Measurements from ENCODE around the gene MRPL4. TPM values are rescaled to one million over a fixed set of nuclear protein-coding genes. Genes with fewer than 3 reads are reported as not detected.
"Not testable (repeated sequence)": the region's sequence is repeated elsewhere in the genome, so short reads cannot be mapped to it uniquely, and the experiment has no call there.

Gene MRPL4
- total RNA-seq, 1 donor from 2014 or later, result 48.7 TPM

DNA sequence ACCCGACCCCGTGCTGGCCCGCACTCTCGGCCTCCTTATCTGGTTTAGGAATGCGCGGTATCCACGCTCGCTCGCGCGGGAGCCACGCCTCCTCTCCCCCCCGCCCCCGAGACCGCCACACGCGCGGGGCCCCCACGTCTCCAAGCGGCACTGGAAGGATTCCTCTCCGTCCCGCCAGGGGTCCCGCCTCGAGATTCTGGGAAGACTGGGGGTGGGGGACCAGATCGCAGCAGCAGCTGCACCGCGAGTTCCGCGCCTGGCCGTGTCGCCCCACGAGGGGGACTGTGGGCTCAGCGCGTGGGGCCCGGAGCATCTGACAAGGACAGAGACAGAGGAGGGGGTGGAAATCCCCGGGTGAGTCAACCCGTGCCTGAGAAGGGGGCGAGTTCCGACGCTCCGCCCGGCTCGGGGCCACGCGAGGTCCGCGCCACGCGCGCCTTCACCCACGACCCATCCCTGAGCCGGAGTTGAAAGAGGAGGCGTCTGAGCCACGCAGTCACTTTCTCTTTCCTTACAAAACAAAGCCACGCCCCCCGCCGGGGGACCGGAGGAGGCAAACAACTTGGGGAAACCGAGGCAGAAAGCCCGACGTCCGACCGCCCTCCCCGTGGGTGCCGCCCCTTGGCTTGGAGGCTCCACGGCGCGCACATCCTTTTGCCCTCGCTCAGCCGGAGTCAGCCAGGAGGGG, 21.7 kb upstream of the MRPL4 start:
- DNase-seq (ENCODE audit: low spot score), result peak; percentile 37

DNA sequence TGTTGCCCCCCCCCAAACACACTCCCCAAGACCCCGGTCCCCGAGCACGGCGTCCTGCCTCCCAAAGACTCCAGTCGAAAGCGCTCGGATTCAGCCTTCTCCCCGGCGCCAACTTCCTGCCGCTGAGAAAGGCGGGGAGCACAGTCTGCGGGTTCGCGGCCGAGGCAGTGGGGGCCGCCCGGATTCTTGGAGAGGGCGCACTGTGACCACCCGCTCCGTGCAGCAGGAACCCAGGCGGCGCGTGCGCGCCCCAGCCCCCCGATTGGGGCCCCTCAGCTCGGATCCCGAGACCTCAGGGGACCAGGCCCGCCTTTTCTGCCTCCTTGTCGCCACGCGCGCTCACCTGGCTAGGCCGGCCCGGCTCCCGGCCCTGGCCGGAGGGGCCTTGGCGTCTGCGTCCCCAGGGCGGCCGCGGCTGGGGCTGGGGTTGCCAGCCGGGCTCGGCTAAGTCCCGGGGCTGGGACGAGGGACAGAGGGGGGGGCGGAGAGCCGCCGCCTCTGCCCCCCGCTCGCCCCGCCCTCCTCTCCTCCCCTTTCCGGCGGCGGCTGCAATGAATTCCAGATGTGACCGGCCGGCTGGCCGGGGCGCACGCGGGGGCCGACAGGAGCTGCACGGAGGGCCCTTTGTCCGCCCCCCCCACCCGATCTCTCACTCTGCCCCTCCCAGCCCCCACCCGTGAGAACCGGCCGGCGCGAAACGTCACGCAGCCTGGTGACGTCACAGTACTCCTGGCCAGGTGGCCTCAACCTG, 21.0 kb upstream of the MRPL4 start, which contains the start of gene S1PR2:
S1PR2 (minus strand) TSS at position 471 of the 751 bp plus-strand sequence. CDS start 6,426 bp downstream, outside the sequence.
- DNase-seq (ENCODE audit: low spot score), result peak; percentile 64

DNA sequence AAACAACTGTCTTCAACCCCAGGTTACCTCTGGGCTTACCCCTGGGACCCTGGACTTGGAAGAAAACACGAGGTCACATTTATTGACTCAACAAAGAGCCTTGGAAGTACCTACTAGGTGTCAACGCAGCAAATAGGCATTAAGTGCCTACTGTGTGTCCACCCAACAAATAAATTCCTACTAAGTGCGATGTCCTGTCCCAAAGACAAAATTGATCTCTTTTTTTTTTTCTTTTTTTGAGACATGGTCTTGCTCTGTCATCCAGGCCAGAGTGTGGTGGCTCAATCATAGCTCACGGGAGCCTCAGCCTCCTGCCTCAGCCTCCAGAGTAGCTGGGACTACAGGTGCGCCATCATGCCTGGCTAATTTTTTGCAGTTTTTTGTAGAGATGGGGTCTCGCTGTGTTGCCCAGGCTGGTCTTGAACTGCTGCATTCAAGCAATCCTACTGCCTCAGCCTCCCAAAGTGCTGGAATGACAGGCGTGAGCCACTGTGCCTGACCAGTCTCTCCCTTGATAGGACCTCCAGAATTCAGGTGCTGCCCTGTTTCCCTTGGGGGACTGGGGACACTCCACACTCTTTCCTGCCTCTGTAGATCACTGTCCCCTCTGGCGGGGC, 20.3 kb upstream of the MRPL4 start:
- no peak for DNase-seq (ENCODE audit: low spot score)

DNA sequence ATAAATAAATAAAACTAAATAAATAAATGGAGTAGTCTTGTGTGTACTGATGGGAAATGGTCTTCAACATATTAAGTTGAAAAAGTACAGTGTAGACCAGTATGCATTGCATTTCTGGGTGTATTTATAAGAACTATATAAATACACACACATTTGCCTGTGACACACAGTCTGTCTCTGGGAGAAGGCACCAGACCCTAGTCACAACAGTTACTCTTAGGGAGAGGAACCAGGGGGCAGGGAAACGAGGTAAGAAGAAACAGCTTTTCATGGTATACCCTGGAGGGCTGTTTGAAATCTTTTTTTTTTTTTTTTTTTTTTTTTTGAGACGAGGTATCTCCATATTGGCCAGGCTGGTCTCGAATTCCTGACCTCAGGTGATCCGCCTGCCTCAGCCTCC, 18.1 kb upstream of the MRPL4 start:
- DNase-seq (ENCODE audit: low spot score), result no peak

DNA sequence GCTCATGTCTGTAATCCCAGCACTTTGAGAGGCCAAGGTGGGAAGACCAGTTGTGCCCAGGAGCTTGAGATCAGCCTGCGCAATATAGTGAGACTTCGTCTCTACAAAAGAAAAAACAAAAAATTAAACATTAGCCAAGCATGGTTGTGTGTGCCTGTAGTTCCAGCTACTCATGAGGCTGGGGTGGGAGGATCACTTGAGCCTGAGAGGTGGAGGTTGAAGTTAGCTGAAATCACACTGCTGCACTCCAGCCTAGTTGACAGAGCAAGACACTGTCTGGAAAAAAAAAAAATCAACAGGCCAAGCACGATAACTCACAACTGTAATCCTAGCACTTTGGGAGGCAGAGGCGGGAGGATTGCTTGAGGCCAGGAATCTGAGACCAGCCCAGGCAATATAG, 17.0 kb upstream of the MRPL4 start:
- DNase-seq (ENCODE audit: low spot score), result no peak

DNA sequence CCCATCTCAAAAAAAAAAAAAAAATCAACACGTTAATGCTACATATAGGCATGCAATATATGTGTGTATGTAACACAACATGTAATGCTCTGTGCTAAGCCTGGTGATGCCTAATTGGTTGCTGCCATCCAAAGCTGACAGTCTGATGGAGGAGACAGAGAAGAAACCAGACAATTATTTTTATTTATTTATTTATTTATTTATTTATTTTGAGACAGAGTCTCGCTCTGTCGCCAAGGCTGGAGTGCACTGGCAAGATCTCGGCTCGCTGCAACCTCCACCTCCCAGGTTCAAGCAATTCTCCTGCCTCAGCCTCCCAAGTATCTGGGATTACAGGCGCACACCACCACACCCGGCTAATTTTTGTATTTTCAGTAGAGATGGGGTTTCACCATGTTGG, 16.6 kb upstream of the MRPL4 start:
- DNase-seq (ENCODE audit: low spot score), result not testable (repeated sequence)

DNA sequence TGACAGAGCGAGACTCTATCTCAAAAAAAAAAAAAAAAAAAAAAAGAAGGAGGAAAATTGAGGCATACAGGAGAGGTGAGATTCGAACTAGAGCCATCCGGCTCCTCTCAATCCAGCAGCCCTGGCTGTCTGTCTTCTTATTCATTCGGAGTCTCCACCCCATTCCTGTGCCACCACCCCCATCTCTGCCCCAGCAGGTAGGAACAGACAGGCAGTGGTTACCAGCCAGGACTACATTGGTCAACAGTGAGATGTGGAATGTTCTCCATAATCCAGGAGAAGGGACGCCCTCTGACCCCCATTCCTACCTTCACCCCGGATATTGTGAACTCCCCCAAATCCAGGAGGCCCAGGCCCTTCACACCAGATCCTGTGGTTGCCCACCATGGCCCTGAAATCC, 14.3 kb upstream of the MRPL4 start:
- no peak for DNase-seq (ENCODE audit: low spot score)

DNA sequence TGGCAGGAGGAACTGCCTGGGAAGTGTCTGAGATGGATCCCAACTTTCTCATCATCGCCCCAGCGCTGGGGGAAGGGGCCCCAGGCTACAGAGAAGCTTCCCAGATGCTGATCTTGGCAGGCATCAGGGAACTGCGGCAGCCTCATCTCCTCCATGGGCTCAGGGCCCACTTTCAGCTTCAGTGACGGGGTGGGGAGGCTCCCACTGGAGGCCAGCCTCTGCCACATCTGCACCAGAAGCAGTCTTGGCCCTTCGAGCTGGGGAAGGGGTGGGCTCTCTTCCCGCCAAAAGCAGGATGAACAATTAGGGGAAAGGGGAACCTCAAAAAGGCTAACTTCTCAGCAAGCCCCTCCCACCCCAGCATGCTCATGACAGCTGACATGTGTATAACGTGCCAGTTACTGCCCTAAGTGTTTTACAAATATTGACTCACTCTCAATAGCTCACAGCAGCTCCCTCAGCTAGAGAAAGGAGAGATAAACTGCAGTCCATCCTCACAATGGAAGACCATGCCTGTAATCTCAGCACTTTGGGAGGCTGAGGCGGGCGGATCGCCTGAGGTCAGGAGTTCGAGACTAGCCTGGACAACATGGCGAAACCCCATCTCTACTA, 13.7 kb upstream of the MRPL4 start:
- DNase-seq (ENCODE audit: low spot score), result peak; percentile 52

DNA sequence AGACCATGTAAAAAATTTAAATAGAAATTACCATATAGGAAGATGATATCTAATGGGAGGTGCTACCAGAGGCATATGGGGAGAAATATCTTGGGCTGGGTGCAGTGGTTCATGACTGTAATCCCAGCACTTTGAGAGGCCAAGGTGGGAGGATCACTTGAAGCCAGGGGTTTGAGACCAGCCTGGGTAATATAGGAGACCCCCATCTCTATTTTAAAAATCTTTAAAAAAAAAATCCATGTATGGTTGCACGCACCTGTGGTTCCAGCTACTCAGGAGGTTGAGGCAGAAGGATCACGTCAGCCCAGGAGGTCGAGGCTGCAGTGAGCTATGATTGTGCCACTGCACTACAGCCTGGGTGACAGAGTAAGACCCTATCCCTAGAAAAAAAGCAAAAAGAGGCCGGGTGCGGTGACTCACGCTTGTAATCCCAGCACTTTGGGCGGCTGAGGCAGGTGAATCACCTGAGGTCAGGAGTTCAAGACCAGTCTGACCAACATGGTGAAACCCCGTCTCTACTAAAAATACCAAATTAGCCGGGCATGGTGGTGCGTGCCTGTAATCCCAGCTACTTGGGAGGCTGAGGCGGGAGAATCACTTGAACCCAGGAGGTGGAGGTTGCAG, 10.1 kb upstream of the MRPL4 start:
- not testable (repeated sequence) for DNase-seq (ENCODE audit: low spot score)

DNA sequence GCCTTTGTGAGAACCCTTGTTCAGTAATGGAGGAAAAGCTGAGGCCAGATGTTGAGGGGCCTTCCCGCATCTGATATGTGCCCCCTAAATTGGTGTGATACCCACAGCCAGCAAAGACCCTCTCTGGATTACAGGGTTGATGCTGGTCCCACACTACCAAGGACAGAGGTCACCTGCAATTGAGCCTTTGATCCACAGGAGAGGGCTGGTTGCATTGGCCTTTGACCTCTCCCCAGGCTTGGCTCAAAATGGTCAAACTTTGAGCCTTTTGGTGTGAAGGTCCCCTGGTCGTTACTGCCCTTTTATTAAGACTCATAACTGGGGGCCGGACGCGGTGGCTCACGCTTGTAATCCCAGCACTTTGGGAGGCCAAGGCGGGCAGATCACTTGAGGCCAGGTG, 8.4 kb upstream of the MRPL4 start:
- no peak for DNase-seq (ENCODE audit: low spot score)

DNA sequence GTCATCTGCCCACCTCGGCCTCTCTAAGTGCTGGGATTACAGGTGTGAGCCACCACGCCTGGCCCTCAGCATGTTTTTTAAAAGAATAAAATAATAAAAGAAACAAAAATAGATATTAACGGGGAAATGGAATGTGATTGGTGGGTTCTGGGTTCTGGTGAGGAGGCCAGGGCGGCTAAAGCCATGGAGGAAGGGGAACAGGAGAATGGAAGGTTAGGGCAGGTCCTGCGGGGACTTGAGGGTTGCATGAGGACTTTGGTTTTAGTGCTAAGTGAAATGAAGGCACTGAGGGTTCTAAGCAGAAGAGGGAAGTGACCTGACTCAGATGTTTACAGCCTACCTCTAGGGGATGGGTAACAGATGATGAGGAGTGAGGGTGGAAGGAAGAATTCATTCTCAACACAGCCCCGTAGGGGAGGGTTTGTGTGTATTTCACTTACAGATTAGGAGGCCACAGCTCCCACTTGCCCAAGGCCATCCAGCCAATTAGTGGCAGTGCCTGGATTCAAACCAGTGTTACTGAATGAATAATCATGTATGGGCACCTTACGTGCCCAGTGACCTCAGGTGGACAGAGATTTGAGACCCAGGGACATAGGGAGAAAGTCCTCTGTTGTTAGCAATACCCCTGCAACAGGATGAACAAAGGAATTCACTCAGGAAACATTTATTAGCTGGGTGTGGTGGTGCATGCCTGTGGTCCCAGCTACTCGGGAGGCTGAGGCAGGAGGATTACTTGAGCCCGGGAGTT, 6.7 kb upstream of the MRPL4 start:
- no peak for DNase-seq (ENCODE audit: low spot score)

DNA sequence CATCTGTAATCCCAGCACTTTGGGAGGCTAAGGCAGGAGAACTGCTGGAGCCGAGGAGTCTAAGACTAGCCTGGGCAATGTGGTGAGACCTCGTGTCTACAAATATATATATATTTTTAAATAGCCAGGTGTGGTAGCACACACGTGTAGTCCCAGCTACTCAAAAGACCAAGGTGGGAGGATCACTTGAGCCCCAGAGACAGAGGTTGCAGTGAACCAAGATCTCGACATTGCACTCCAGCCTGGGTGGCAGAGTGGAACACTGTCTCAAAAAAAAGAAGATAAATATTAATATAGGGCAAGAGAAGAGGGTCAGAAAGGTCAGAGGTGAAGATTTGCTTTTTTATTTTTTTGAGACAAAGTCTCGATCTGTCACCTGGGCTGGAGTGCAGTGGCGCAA, 5.5 kb upstream of the MRPL4 start:
- DNase-seq (ENCODE audit: low spot score), result no peak

DNA sequence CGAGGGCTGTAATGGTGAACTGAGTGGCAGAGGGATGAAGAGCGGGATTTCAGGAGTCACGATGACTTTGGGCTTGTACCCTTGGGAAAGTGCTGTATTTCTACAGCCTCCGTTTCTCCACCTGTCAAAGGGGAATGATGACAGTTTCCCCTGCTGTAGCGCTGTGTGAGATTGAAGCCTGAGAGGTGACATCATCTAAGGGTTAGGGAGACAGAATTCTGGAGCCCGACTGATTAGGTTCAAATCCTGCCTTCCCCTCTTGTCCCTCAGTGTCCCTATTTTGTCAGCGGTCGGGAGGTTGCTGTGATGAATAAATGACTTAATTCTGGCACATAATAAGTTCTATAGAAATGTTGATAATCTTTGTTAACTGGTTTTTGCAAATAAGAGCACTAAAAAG, 693 bp downstream of the MRPL4 start:
- no peak for DNase-seq (ENCODE audit: low spot score)

DNA sequence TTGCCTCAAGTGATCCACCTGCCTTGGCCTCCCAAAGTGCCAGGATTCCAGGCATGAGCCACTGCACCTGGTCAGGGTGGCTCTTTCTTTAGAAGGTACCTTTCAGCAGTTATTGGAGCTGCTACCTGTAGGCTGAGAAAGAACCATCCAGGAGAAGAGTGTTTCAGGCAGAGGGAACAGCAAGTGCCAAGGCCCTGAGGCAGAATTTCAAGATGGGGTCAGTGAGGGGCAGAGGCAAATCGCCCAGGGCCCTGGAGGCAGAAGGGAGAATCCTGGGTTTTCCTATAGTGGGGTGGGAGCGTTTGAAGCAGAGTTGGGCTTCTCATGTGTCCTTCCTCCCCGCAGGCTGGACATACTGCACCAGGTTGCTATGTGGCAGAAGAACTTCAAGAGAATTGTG, 2.2 kb downstream of the MRPL4 start:
- DNase-seq (ENCODE audit: low spot score), result no peak

DNA sequence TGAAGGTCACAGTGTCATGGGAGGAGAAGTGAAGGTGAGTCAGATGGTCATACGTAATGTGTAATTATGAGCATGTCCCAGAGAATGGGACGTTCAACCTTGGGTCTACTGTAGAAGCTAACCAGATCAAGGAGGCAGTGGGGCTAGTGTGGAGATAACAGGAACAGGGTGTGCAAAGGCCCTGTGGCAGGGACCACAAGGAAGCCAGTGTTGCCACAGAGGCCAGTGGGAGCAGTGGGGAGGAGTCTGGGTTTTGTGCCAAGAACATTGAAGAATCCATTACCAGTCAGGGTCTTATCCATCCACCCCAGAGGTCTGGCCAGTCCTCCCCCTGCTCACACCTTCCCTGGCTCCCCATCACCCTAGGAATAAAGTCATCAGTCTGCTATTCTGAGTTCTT, 3.3 kb downstream of the MRPL4 start:
- DNase-seq (ENCODE audit: low spot score), result no peak

DNA sequence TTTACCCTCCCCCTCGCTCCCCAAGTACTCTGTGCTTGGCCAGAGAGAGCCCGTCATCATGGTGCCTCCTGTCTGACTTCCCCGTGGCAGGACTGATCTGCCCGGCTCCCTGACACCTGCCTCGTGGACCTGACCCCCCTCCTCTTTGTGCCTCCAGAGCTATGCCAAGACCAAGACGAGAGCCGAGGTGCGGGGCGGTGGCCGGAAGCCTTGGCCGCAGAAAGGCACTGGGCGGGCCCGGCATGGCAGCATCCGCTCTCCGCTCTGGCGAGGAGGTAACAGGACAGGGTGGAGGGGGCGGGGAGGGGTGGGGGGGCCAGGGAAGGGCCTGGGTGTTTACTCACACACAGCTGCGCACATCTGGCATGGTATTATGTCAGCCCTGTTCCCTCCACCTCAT, 4.5 kb downstream of the MRPL4 start:
- no peak for DNase-seq (ENCODE audit: low spot score)

DNA sequence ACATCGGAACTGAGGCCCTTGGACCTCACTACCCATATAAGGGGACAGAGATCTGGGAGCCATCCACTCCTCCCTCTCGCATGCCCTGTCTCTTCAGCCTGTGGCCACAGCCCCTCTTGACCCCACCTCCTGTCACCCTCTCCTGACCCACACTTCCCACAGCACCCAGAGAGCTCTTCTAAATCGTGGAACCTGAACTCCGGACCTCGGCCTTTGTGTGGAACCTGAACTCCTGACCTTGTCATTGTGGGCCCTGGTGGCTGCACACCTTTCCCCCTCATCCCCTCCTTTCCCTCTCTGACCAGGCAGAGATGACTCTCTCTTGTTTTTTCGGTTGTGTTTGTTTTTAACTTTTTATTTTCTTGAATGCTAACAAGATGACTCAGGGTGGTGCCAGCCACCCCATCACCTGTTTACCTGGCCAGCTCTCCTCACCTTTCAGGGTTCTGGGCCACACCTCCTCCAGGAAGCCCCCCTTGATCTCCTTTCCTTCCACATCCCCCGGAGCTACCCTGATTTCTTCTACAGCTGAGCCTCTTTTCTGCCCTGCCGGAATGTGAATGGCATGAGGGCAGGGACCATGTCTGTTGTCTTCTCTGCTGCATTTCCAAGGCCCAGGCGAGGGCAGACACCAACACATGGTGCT, 5.1 kb downstream of the MRPL4 start:
- DNase-seq (ENCODE audit: low spot score), result no peak

DNA sequence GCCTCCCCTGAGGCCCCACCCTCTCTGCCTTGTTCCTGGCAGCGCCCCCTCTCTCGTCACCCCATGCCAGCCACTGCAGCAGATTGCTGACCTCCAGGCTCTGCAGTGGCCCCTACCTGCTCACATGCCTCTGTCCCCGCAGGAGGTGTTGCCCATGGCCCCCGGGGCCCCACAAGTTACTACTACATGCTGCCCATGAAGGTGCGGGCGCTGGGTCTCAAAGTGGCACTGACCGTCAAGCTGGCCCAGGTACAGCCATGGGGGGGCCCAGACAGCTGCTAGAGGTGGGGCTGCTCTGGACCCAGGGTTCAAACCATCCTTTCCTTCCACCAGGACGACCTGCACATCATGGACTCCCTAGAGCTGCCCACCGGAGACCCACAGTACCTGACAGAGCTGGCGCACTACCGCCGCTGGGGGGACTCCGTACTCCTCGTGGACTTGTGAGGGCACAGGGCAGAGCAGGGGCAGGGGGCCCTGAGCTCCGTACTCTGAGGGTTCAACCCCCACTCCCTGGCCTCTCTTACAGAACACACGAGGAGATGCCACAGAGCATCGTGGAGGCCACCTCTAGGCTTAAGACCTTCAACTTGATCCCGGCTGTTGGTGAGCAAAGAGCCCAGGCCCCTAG, 6.2 kb downstream of the MRPL4 start:
- DNase-seq (ENCODE audit: low spot score), result no peak

DNA sequence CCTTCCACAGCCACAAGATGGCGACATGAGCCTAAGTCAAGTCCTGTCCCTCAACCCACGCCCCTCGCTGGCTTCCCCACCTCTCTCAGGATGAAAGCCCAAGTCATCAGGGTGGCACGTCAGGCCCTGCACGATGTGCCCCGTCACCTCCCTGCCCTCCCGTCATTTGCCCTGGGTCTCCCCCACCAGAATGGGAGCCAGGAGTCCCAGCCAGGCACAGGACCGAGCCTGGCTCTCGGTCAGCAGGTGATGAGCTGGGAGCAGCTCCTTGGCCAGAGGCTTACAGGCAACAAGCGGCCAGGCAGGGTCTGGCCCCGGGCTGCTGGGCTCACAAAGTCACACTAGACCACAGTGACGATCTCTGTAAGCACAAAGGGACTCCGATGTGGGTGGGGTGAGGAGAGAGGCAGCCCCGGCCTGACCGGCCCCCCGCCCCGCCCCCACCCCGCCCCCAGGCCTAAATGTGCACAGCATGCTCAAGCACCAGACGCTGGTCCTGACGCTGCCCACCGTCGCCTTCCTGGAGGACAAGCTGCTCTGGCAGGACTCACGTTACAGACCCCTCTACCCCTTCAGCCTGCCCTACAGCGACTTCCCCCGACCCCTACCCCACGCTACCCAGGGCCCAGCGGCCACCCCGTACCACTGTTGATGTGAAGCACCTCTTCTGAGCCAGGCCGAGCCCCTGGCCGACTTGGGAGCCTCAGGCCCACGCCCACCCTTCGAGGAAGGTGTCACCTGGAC, 7.3 kb downstream of the MRPL4 start:
- DNase-seq (ENCODE audit: low spot score), result peak; percentile 84

DNA sequence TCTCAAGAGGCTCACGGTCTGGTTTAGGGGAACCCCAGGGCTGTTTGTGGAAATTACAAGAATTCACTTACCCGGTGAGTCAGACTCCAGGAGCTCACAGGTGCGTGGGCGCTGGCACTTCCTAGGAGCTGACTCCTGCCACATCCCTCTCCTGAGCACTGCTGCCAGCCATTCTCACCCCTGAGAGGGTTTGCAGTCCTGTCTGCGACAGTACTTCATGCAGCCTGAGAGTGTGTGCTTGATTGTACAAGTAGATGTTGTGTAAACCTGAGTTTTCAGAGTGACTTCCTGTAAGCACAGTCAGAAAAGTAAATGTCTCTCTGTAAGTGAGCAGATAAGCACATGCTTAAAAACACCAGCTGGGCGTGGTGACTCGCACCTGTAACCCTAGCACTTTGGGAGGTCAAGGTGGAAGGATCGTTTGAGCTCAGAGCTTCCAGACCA, 8.1 kb downstream of the MRPL4 start:
- DNase-seq (ENCODE audit: low spot score), result no peak
